ENCODE results near the gene IGF1R.

IGF1R gene

DNA sequence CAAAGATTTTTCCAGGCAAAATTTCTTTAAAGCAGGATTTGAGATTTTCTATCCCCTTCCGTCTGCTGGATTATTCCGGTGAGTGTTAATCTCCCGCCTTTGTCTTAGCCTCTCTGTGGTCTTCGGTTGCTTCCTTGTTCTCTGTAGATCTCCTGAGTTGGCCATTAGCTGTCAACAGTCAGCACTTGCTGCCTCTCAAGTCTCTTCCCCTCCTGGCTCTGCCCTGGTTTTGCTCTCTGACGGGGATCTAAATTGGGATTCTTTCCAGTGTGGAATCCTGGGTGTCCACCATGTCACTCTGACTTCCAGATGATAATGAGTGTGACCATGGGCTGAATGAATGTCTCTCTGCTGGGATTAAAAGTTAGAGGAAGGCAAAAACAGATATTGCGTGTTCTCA is 121.5 kb downstream of the IGF1R start:
- POLR2A ChIA-PET = no interaction called here

DNA sequence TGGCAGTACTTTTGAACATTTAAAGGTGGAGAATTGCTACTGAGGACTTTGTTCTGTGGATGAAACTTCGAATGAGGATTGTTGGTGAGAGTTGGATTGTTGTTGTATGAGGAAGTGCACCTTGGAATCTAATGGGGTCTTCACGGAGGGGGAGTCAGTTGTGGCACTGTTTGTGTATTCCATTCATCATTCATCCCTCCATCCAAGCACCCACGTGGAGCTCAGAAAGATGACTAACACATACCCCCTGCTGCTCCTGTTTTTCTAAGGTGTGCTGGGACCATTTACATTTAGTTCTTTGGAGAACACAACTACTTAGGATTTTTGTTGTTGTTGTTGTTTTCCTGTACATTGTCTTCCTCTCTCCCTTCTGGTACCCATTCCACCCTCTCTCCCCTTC is 122.6 kb downstream of the IGF1R start:
- TF ChIP-seq, protein P1, sequence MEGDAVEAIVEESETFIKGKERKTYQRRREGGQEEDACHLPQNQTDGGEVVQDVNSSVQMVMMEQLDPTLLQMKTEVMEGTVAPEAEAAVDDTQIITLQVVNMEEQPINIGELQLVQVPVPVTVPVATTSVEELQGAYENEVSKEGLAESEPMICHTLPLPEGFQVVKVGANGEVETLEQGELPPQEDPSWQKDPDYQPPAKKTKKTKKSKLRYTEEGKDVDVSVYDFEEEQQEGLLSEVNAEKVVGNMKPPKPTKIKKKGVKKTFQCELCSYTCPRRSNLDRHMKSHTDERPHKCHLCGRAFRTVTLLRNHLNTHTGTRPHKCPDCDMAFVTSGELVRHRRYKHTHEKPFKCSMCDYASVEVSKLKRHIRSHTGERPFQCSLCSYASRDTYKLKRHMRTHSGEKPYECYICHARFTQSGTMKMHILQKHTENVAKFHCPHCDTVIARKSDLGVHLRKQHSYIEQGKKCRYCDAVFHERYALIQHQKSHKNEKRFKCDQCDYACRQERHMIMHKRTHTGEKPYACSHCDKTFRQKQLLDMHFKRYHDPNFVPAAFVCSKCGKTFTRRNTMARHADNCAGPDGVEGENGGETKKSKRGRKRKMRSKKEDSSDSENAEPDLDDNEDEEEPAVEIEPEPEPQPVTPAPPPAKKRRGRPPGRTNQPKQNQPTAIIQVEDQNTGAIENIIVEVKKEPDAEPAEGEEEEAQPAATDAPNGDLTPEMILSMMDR (IDR thresholded peaks at IDR 0.05; ENCODE audit: control extremely low read depth, extremely low read depth, low read depth, missing control alignments) = no peak
- CTCF ChIA-PET = interaction anchor here (1.3 to 2.4 kb wide), 2 partner anchors 8 to 10 kb away, joined by 3 to 10 read pairs; no protein-coding TSS in a partner anchor
- no peak for DNase-seq (ENCODE audit: extremely low spot score)
- POLR2A ChIA-PET = no interaction called here

More for the DNA sequence above, 121.5 kb downstream of the IGF1R start:
- CTCF ChIA-PET = interaction anchor here (2.4 kb wide), 1 partner anchor 9 kb away, joined by 10 read pairs; no protein-coding TSS in a partner anchor
- no peak for DNase-seq (ENCODE audit: extremely low spot score)
- TF ChIP-seq, protein P1 (IDR thresholded peaks at IDR 0.05; ENCODE audit: control extremely low read depth, extremely low read depth, low read depth, missing control alignments) = no peak

DNA sequence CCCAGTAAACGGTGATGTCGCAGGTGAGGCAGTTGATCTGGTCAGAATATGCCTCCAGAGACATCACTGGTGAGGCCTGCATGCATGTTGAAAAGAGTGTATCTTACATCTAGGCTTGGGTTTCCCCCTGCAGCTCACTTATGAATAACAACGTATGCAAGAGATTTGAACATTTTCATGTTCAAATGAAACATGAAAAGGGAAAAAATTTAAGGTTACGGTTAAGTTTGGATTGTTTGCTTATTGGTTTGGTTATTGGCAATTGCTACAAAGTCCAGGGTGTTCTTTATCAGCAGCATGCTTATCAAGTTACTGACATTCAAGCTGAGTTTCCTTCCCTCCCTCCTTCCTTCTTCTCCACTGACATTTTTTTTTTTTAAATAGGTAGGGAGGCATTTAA is 123.2 kb downstream of the IGF1R start:
- POLR2A ChIA-PET = no interaction called here
- TF ChIP-seq, protein P1 (IDR thresholded peaks at IDR 0.05; ENCODE audit: control extremely low read depth, extremely low read depth, low read depth, missing control alignments) = no peak
- DNase-seq (ENCODE audit: extremely low spot score) = no peak
- CTCF ChIA-PET = interaction anchor here (1.3 to 2.4 kb wide), 2 partner anchors 8 to 11 kb away, joined by 3 to 10 read pairs; no protein-coding TSS in a partner anchor

DNA sequence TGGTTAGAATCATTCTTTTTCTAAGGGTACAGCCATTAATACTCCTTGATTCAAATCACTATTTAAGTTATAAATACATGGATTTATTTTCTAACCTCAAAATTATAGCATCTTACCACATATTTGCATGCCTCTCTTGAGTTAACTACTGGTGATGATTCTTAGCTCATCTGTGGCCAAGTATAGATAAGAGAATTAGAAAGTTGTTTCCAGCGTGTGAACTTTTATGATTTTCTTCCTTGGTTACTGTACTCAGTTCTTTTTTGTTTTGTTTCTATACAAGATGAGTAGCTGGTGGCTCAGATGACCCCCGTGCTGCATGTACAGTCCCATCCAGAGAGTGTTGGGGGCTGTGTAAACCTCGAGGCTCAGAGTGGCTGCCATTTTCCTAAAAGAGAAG is 124.6 kb downstream of the IGF1R start:
- POLR2A ChIA-PET = no interaction called here
- TF ChIP-seq, protein P1 (IDR thresholded peaks at IDR 0.05; ENCODE audit: control extremely low read depth, extremely low read depth, low read depth, missing control alignments) = no peak
- CTCF ChIA-PET = interaction anchor here (1.4 kb wide), 1 partner anchor 17 kb away, joined by 3 read pairs; no protein-coding TSS in a partner anchor
- DNase-seq (ENCODE audit: extremely low spot score) = no peak

DNA sequence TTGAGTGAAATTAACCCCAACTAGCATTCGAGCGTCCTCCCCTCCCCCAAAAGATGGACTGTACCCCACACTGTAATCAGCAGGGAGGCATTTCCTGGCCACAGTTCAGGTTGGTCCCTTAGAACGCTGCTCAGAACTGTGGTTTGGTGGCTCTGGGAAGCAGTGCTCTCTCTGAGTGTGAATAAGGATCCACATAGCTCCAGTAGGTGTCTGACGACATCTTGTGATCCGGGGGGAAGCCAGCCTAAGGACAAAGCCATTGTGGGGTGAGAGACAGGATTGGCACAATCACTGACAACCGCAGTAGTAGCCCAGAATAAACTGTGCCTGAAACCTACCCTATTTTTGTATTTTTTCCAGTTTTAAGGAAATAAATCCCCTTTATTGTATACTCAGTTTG is 125.3 kb downstream of the IGF1R start:
- TF ChIP-seq, protein P1 (IDR thresholded peaks at IDR 0.05; ENCODE audit: control extremely low read depth, extremely low read depth, low read depth, missing control alignments) = no peak
- CTCF ChIA-PET = interaction anchor here (1.4 kb wide), 1 partner anchor 16 kb away, joined by 3 read pairs; no protein-coding TSS in a partner anchor
- DNase-seq (ENCODE audit: extremely low spot score) = no peak
- POLR2A ChIA-PET = no interaction called here

DNA sequence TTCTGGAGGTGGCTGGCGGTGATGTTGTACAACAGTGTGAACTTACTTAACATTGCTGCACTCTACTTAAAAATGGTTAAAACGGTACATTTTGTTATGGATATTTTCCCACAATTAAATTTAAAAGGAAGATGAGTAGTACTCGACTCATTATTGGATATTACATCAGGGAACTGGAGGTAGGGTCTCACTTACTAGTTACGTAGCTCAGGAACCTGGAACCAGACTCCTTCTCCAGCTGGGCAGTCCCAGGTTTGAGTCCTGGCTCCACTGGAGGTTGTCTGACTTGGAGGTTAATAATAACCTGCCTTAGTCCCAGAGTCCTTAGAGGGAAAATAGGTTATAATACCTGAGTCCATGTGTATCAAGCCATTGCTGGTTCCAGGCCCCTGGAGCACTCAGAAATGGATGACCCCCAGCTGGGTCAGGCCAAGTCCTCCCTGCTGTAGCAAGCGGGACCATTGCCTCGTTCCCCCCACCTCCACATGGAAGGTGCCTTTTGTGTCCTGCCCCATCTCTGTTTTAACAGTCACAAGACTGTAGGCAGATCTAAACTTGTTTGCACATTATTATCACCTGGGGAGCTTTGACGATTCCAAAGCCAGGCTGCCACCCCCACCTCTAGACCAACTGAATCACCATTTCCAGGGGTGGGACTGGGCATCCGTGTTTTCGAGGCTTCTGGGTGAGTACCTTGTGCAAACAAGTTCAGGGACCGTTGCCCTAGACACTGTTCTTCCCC is 126.6 kb downstream of the IGF1R start:
- TF ChIP-seq, protein P1 (IDR thresholded peaks at IDR 0.05; ENCODE audit: control extremely low read depth, extremely low read depth, low read depth, missing control alignments) = no peak
- POLR2A ChIA-PET = no interaction called here
- CTCF ChIA-PET = no interaction called here
- DNase-seq (ENCODE audit: extremely low spot score) = no peak

Measured in GM10248 (cell line).